ENCODE measurements around the gene TRAF3IP1.

Gene TRAF3IP1

DNA sequence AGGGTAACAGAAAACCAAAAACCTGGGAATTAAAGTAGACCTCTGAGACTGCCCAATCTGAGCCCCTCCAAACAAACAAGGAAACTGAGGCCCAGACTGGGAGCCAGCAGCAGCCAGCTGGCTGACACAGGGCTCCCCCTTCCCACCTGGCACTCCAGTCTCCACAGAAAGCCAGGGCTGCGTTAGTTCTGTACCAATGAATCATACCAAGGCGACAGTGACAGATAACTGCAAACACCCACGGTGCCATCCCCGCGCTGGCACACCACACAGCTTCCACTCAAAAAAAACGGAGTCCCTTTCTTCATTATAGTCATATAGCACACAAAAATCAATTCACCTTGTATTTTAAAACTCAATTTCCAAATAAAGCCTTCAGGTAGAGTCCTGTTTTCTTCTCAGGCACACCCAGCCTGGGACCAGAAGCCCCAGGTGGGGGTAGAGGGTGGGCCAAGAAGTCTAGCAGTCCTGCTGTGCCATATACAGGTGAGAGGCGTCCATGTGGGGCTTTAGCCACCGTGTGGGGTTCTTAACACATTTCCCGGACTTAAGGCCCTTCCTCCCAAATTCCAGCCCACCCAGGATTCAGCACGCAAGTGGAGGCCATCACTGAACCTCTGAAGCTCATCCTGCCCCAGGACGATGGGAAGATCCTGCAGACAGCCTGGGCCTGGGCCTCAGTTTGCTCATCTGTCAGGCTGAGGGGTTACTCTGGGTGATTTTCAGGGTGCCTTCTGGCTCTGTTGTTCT, 33.2 kb upstream of the TRAF3IP1 start:
- in situ Hi-C loops (cut with MboI; ENCODE audit: low sequenced_read_pairs): no loop called here

GRCh38 chr2:238287737-238288649, 32.3 kb upstream of the TRAF3IP1 start, which contains the start of gene PER2:
Gene PER2, minus strand, starts transcription at chr2:238288610. Its CDS starts 10,674 bp downstream, at chr2:238277936.
- in situ Hi-C loops (cut with MboI; ENCODE audit: low sequenced_read_pairs): no loop called here

- in situ Hi-C loops (cut with MboI; ENCODE audit: low sequenced_read_pairs): no loop called here
Observed at GRCh38 chr2:238288650-238289573, 31.4 kb upstream of the TRAF3IP1 start.

GRCh38 chr2:238289574-238289973, 30.7 kb upstream of the TRAF3IP1 start:
- in situ Hi-C loops (cut with MboI; ENCODE audit: low sequenced_read_pairs): no loop called here

- in situ Hi-C loops (cut with MboI; ENCODE audit: low sequenced_read_pairs): no loop called here
Observed at GRCh38 chr2:238290091-238290509, 30.2 kb upstream of the TRAF3IP1 start.

DNA sequence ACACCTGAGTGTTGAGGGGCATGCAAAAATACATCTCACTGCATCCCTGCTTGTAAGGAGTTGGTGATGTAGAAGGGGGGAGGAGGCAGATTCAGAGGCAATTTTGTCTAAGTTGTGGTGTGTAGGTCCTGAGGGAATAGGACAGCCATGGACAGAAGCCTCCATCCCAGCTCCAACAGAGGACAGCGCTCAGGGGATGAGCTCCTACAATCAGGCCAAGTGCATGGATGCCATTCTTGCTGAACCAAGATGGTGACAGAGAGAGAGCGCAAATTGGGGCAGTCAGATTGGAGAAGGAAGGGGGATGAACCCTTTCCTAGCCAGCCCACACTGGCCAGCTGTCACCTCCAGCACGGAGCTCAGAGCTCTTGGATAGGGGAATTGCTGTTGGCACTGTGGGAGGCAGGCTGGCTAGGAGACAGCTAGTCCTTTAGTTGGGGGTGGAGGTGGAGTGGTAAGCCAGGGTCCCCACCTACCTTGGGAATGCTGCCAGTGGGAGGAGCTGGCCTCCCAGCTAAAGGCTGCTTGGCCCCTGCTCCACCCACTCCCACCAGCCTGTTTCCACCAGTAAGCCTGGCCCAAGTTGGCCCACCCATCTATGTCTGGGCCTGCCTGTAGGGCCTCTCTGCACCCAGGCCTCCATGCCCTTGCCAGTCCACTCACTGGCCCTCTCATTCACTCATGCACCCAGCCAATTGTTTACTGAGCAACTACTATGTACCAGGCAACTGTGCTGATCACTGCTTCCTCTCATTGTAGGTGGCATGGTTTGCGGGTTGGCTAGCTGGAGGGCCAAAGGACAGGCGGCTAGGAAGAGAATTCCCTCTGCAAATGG, 29.4 kb upstream of the TRAF3IP1 start:
- in situ Hi-C loops (cut with MboI; ENCODE audit: low sequenced_read_pairs): no loop called here

- in situ Hi-C loops (cut with MboI; ENCODE audit: low sequenced_read_pairs): no loop called here
Observed at GRCh38 chr2:238291550-238292281, 28.6 kb upstream of the TRAF3IP1 start.

DNA sequence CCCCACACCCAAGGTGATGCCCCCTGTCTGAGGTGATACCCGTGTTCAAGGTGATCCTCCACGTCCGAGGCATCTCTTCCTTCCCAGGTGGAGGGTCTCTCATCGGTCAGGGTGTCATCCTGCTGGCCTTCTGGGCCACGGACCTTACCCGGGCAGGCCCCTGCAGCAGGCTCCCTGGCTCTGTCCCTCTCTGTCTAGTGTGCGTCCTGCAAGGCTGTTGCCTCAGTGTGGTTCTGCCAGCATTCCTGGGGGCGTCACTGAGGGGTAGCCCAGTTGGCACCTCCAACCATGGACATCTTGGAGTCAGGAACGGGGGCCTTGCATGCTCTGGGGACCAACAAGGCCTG, 26.3 kb upstream of the TRAF3IP1 start:
- in situ Hi-C loops (cut with MboI; ENCODE audit: low sequenced_read_pairs): no loop called here

- in situ Hi-C loops (cut with MboI; ENCODE audit: low sequenced_read_pairs): no loop called here
Observed at GRCh38 chr2:238294393-238295143, 25.8 kb upstream of the TRAF3IP1 start.

DNA sequence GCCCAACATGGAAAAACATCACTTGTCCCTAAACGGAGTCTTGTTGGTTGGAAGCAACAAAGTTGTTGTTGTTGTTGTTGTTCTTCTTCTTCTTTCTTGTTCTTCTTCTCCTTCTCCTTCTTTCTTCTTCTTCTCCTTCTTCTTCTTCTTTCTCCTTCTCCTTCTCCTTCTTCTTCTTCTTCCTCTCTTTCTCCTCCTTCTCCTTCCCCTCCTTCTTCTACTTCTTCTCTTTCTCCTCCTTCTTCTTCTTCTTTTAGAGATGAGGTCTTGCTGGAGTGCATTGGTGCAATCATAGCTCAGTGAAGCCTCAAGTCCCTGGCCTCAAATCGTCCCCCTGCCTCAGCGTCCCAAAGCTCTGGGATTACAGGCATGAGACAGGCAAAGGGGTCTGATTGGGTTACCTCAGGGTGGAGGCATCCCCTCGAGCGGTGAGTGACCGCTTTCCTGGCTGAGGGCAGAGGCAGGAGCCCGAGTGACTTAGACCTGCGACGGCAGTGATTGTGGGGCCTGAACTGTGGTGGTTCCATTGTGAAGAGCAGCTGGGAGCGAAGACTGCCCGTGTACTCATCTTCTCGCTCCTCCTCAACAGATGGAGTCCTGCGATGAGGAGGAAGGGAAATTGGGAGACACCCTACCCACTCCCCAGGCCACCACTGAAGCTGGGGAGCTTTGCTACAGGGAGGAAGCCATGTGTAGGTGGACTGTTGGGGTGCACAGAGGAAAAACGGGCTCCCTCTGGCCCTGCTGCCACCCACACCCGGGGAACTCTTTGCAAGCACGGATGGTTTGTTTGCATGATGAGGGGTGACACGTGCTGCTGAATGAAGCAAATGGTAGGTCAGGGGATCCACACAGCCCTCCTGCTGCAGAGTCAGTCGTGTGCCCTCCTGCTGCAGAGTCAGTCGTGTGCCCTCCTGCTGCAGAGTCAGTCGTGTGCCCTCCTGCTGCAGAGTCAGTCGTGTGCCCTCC, 24.9 kb upstream of the TRAF3IP1 start:
- in situ Hi-C loops (cut with MboI; ENCODE audit: low sequenced_read_pairs): no loop called here

- in situ Hi-C loops (cut with MboI; ENCODE audit: low sequenced_read_pairs): no loop called here
Observed at GRCh38 chr2:238296638-238297457, 23.5 kb upstream of the TRAF3IP1 start.

GRCh38 chr2:238299803-238300202, 20.5 kb upstream of the TRAF3IP1 start:
- in situ Hi-C loops (cut with MboI; ENCODE audit: low sequenced_read_pairs): no loop called here

GRCh38 chr2:238302087-238302486, 18.2 kb upstream of the TRAF3IP1 start:
- in situ Hi-C loops (cut with MboI; ENCODE audit: low sequenced_read_pairs): no loop called here

GRCh38 chr2:238302751-238303150, 17.6 kb upstream of the TRAF3IP1 start:
- in situ Hi-C loops (cut with MboI; ENCODE audit: low sequenced_read_pairs): no loop called here

DNA sequence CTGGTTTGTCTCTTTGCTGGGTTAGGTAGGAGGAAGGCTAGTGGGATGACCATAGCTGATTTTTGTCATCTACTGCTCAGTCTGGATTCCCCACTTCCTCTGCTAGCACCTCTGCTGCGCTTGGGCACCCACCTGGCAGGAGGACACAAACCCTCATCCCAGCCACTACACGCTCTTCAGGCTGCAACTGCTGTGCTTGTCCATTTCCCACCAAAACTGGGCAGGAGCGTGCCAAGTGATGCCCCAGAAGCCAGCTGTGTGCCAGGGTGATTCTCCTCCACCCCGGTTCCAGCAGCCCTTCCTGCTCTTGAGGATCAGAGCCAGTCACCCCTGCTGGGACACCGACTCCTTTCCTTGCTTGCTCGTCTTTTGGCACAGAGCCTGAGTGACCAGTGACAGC, 16.2 kb upstream of the TRAF3IP1 start:
- in situ Hi-C loops (cut with MboI; ENCODE audit: low sequenced_read_pairs): no loop called here

DNA sequence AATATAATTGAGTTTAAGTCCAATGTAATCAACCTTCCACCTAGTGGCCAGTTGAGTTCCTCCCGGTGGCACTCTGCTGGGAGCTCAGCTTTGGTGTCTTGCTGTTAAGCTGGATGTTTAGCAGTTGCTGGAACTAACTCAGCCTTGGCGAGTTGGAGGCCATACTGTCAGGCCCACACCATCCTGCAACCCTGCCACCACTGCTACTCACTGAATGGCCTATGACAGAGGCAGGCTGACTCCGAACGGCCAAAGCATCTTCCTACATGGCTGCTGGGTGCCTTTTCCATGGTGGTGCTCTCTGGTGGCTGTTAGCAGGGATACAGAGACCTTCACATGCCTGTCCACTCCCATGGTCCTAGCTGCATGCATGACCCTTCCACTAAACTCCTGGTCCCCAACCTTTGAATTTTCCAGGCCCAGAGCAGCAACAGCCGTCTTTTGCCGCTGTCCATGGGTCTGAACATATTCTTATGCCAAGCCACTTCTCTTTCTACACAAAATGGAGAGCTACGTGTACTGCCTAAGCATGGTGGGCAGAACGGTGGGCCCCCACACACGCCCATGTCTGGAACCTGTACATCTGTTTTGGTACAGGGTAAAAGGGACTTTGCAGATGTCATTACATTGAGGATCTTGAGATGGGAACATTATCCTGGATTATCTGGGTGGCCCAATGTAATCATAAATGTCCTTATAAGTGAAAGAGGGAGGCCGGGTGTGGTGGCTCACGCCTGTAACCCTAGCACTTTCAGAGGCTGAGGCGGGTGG, 15.0 kb upstream of the TRAF3IP1 start:
- in situ Hi-C loops (cut with MboI; ENCODE audit: low sequenced_read_pairs): no loop called here

Data from HL-60/S4 (cell line).